ENCODE measurements around the gene ST8SIA4.

Gene ST8SIA4

DNA sequence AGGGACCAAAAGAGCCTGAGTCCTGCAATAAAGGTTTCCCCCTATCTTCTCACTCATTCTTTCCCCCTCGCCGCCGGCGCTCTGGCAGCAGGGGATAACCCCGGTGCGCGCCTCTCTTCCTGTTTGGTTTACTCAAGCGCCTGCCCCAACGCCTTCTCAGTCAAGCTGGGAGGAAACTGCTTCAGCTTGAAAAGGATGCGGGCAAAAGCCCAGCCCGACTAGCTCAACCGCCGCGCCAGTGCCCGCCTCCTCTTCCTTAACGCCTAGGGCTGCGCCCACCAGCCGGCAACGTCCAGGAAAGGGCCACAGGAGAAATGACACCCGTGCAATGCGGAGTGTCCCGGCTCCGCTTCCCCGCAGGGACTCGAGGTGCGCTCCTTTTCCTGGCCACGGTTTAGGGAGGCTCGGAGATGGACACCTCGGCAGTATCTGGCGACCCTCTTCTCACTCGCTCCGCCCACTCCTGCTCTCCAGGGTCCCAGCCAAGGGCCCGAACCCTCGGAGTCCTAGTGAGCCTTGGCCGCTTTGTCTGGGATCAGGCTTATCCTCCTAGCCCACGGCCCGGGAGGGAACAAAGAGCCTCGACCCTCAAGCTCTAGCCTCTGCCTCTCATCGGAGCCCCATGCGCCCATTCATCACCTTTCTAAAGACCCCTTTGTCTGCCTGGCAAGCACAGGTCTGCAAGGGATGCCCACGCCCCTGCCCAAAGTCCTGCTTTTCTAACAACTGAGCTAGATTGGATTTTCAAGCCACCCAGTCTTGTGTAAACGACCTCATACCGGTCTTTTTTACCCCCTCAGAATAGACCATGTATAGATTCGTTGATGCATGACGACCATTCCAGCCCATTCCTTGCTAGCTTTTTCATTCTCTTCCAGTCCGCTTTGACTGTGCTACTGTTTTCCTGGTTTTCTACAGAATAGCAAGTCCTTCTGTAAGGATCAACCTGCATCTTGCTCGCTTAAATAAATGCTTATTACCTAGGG, 2.0 kb downstream of the ST8SIA4 start:
- peaks cover 3% of the 10 kb centered on the region for H3K79me1 ChIP-seq (ENCODE audit: low read length)
- peak; percentile 91 to 92 for DNase-seq
- peak overlapping the region; percentile 66 for H3K4me3 ChIP-seq (ENCODE audit: low read depth, low read length)
- peak overlapping the region; percentile 52 for H3K18ac ChIP-seq (ENCODE audit: low read length)
- H3K4ac ChIP-seq (ENCODE audit: low read depth, low read length) = no peak overlapping the region
- H3K27me3 ChIP-seq (ENCODE audit: insufficient read depth, low read length) = peaks cover 8% of the 10 kb centered on the region
- H3K36me3 ChIP-seq (ENCODE audit: control insufficient read depth in 1 of 2, insufficient read depth in 2 of 2, low read length in 2 of 2) = no peaks in the 10 kb centered on the region
- no peak overlapping the region for H3K23ac ChIP-seq (ENCODE audit: low read length)
- no peaks in the 10 kb centered on the region for H3K79me2 ChIP-seq (ENCODE audit: control insufficient read depth, insufficient read depth, low read length, poor library complexity)
- H2BK12ac ChIP-seq (ENCODE audit: low read length) = no peak overlapping the region
- H3K27ac ChIP-seq (ENCODE audit: low read depth, low read length) = no peak overlapping the region
- H3K9ac ChIP-seq (ENCODE audit: low read length) = no peak overlapping the region
- H2BK5ac ChIP-seq (ENCODE audit: low read depth, low read length, poor library complexity) = no peak overlapping the region
- H2BK120ac ChIP-seq (ENCODE audit: insufficient read depth, low read length, poor library complexity) = peak overlapping the region; percentile 25
- no peak overlapping the region for H4K91ac ChIP-seq (ENCODE audit: low read depth, low read length)
- H3K9me3 ChIP-seq (ENCODE audit: insufficient read depth, low read depth, low read length) = peaks cover 3% of the 10 kb centered on the region
- no CpG with 5 or more reads among the region's 47 CpGs for WGBS (ENCODE audit: extremely low coverage, insufficient coverage, insufficient read length)
- H2AK5ac ChIP-seq (ENCODE audit: low read length) = no peak overlapping the region
- H4K12ac ChIP-seq (ENCODE audit: low read depth, low read length) = peak overlapping the region; percentile 49
- H3K14ac ChIP-seq (ENCODE audit: low read length) = peak overlapping the region; percentile 49
- peak overlapping the region; percentile 26 for H2AFZ ChIP-seq (ENCODE audit: insufficient read depth, low read length, poor library complexity)
- H3K4me2 ChIP-seq (ENCODE audit: low read length) = peak overlapping the region; percentile 94
- peaks cover 5 to 8% of the 10 kb centered on the region in 2 experiments for H3K4me1 ChIP-seq (ENCODE audit: control insufficient read depth in 1 of 2, insufficient read depth in 2 of 2, low read length in 2 of 2)
- peak overlapping the region; percentile 34 for H4K8ac ChIP-seq (ENCODE audit: low read depth, low read length)

DNA sequence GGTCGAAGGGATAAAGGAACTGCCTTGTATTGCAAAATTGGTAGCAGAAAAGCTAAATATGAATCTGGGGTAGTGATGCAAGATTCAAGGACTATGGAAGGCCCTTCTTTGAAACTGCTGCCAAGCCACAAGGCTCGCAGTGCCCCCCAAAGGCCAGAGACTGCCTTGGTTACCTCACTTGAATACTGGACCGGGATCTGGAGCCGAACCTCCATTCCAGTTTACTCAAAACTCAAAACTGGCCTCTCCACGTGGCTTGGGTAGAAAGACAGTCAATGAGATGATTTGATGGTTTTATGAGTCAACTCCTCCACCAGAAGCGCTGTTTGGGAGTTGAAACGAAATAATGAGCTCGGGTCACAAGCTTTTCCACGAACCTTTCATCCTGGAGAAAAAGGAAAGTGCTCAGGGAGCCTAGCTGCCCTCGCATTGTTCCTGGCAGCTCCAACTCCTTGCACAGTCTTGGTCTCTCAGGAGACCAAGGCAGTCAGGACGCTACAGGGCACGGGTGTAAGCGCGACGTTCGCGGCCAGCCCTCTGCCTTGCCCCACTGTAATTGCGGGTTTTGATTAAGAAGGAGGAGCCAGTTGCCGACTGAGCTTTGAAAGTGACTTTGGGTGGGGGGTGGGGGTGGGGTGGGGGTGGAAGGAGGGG, 2.8 kb downstream of the ST8SIA4 start:
- peaks cover 3% of the 10 kb centered on the region for H3K9me3 ChIP-seq (ENCODE audit: insufficient read depth, low read depth, low read length)
- H3K27me3 ChIP-seq (ENCODE audit: insufficient read depth, low read length) = peaks cover 8% of the 10 kb centered on the region
- WGBS (ENCODE audit: extremely low coverage, insufficient coverage, insufficient read length) = no CpG with 5 or more reads among the region's 19 CpGs
- H3K4me3 ChIP-seq (ENCODE audit: low read depth, low read length) = peak overlapping the region; percentile 59
- peaks cover 3% of the 10 kb centered on the region for H3K79me1 ChIP-seq (ENCODE audit: low read length)
- H4K91ac ChIP-seq (ENCODE audit: low read depth, low read length) = no peak overlapping the region
- no peaks in the 10 kb centered on the region for H3K79me2 ChIP-seq (ENCODE audit: control insufficient read depth, insufficient read depth, low read length, poor library complexity)
- H3K18ac ChIP-seq (ENCODE audit: low read length) = no peak overlapping the region
- no peak overlapping the region for H3K23ac ChIP-seq (ENCODE audit: low read length)
- DNase-seq = peak; percentile 42 to 68
- H3K36me3 ChIP-seq (ENCODE audit: control insufficient read depth in 1 of 2, insufficient read depth in 2 of 2, low read length in 2 of 2) = no peaks in the 10 kb centered on the region
- no peak overlapping the region for H2AK5ac ChIP-seq (ENCODE audit: low read length)
- no peak overlapping the region for H2BK5ac ChIP-seq (ENCODE audit: low read depth, low read length, poor library complexity)
- H2BK120ac ChIP-seq (ENCODE audit: insufficient read depth, low read length, poor library complexity) = no peak overlapping the region
- no peak overlapping the region for H3K14ac ChIP-seq (ENCODE audit: low read length)
- no peak overlapping the region for H3K4ac ChIP-seq (ENCODE audit: low read depth, low read length)
- peak overlapping the region; percentile 94 for H3K4me2 ChIP-seq (ENCODE audit: low read length)
- peaks cover 5 to 8% of the 10 kb centered on the region in 2 experiments for H3K4me1 ChIP-seq (ENCODE audit: control insufficient read depth in 1 of 2, insufficient read depth in 2 of 2, low read length in 2 of 2)
- H3K27ac ChIP-seq (ENCODE audit: low read depth, low read length) = no peak overlapping the region
- peak overlapping the region; percentile 15 for H4K8ac ChIP-seq (ENCODE audit: low read depth, low read length)
- H3K9ac ChIP-seq (ENCODE audit: low read length) = no peak overlapping the region
- H4K12ac ChIP-seq (ENCODE audit: low read depth, low read length) = no peak overlapping the region
- no peak overlapping the region for H2BK12ac ChIP-seq (ENCODE audit: low read length)
- H2AFZ ChIP-seq (ENCODE audit: insufficient read depth, low read length, poor library complexity) = peak overlapping the region; percentile 66

- no peak overlapping the region for H3K9ac ChIP-seq (ENCODE audit: low read length)
- H3K9me3 ChIP-seq (ENCODE audit: insufficient read depth, low read depth, low read length) = peaks cover 3% of the 10 kb centered on the region
- H3K4ac ChIP-seq (ENCODE audit: low read depth, low read length) = no peak overlapping the region
- H3K14ac ChIP-seq (ENCODE audit: low read length) = no peak overlapping the region
- H3K4me1 ChIP-seq (ENCODE audit: control insufficient read depth in 1 of 2, insufficient read depth in 2 of 2, low read length in 2 of 2) = peaks cover 5 to 8% of the 10 kb centered on the region in 2 experiments
- peaks cover 3% of the 10 kb centered on the region for H3K79me1 ChIP-seq (ENCODE audit: low read length)
- no peak overlapping the region for H4K12ac ChIP-seq (ENCODE audit: low read depth, low read length)
- no peak overlapping the region for H3K4me3 ChIP-seq (ENCODE audit: low read depth, low read length)
- no peak overlapping the region for H3K23ac ChIP-seq (ENCODE audit: low read length)
- peaks cover 8% of the 10 kb centered on the region for H3K27me3 ChIP-seq (ENCODE audit: insufficient read depth, low read length)
- H4K91ac ChIP-seq (ENCODE audit: low read depth, low read length) = no peak overlapping the region
- H2AFZ ChIP-seq (ENCODE audit: insufficient read depth, low read length, poor library complexity) = no peak overlapping the region
- H3K4me2 ChIP-seq (ENCODE audit: low read length) = no peak overlapping the region
- no peak overlapping the region for H3K18ac ChIP-seq (ENCODE audit: low read length)
- no peaks in the 10 kb centered on the region for H3K36me3 ChIP-seq (ENCODE audit: control insufficient read depth in 1 of 2, insufficient read depth in 2 of 2, low read length in 2 of 2)
- no peaks in the 10 kb centered on the region for H3K79me2 ChIP-seq (ENCODE audit: control insufficient read depth, insufficient read depth, low read length, poor library complexity)
- WGBS (ENCODE audit: extremely low coverage, insufficient coverage, insufficient read length) = no CpG with 5 or more reads among the region's 2 CpGs
- H3K27ac ChIP-seq (ENCODE audit: low read depth, low read length) = no peak overlapping the region
- no peak overlapping the region for H2BK12ac ChIP-seq (ENCODE audit: low read length)
- H2AK5ac ChIP-seq (ENCODE audit: low read length) = no peak overlapping the region
- H2BK120ac ChIP-seq (ENCODE audit: insufficient read depth, low read length, poor library complexity) = no peak overlapping the region
- H4K8ac ChIP-seq (ENCODE audit: low read depth, low read length) = no peak overlapping the region
- no peak for DNase-seq
- H2BK5ac ChIP-seq (ENCODE audit: low read depth, low read length, poor library complexity) = no peak overlapping the region
These were observed 3.4 kb downstream of the ST8SIA4 start for GRCh38 chr5:100899675-100900074.

DNA sequence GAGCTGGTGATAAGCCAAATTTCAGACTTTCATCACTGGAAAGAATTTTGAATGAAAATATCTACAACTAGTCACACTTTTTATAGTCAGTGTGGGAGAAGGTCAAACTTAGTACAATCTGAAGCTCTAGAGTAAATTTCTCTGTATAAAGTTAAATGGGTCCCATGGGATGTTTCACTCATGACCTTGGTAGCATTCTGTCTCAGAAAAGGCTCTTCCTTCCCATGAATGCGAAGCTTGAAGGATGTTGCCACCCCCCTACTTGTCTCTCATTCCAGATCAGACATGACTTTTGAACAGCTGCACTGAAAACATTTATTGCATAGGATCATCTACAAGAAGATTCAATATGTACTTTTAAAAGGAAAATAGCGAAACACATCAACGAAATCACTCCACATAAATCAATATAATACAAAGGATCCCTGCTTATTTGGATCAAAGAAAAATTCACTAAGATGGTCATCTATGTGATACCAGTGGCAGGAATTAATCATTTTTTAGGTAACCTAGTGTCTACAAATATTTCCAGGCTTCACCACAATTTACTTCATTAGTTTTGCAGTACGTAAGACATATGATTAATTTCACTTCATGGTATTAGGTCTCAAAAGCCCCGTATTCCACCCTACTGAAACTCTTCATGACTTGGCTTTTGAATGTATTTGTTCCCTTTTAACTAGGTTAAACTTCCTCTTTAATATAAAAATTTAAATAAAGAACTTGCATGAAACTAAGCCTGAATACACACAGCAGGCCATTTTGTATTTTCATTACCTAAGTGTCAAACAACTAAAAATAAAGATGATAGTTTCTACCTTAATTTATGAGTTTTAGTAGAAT, 4.4 kb downstream of the ST8SIA4 start:
- peak in 1 of 2 donors; percentile 25 for DNase-seq
- no peak overlapping the region for H3K27ac ChIP-seq (ENCODE audit: low read depth, low read length)
- no peak overlapping the region for H4K8ac ChIP-seq (ENCODE audit: low read depth, low read length)
- peaks cover 8% of the 10 kb centered on the region for H3K27me3 ChIP-seq (ENCODE audit: insufficient read depth, low read length)
- no peaks in the 10 kb centered on the region for H3K9me3 ChIP-seq (ENCODE audit: insufficient read depth, low read depth, low read length)
- no peak overlapping the region for H3K14ac ChIP-seq (ENCODE audit: low read length)
- no peak overlapping the region for H2AFZ ChIP-seq (ENCODE audit: insufficient read depth, low read length, poor library complexity)
- WGBS (ENCODE audit: extremely low coverage, insufficient coverage, insufficient read length) = no CpG with 5 or more reads among the region's 5 CpGs
- no peak overlapping the region for H3K4me2 ChIP-seq (ENCODE audit: low read length)
- no peak overlapping the region for H3K18ac ChIP-seq (ENCODE audit: low read length)
- H4K91ac ChIP-seq (ENCODE audit: low read depth, low read length) = no peak overlapping the region
- no peaks in the 10 kb centered on the region for H3K79me2 ChIP-seq (ENCODE audit: control insufficient read depth, insufficient read depth, low read length, poor library complexity)
- no peak overlapping the region for H2BK120ac ChIP-seq (ENCODE audit: insufficient read depth, low read length, poor library complexity)
- no peaks in the 10 kb centered on the region for H3K36me3 ChIP-seq (ENCODE audit: control insufficient read depth in 1 of 2, insufficient read depth in 2 of 2, low read length in 2 of 2)
- no peak overlapping the region for H2BK12ac ChIP-seq (ENCODE audit: low read length)
- H2BK5ac ChIP-seq (ENCODE audit: low read depth, low read length, poor library complexity) = no peak overlapping the region
- H4K12ac ChIP-seq (ENCODE audit: low read depth, low read length) = no peak overlapping the region
- no peak overlapping the region for H3K9ac ChIP-seq (ENCODE audit: low read length)
- H3K4me3 ChIP-seq (ENCODE audit: low read depth, low read length) = no peak overlapping the region
- H3K23ac ChIP-seq (ENCODE audit: low read length) = no peak overlapping the region
- no peak overlapping the region for H2AK5ac ChIP-seq (ENCODE audit: low read length)
- H3K79me1 ChIP-seq (ENCODE audit: low read length) = peaks cover 3% of the 10 kb centered on the region
- H3K4me1 ChIP-seq (ENCODE audit: control insufficient read depth in 1 of 2, insufficient read depth in 2 of 2, low read length in 2 of 2) = peaks cover 5 to 8% of the 10 kb centered on the region in 2 experiments
- H3K4ac ChIP-seq (ENCODE audit: low read depth, low read length) = no peak overlapping the region

Measured in trophoblast cell (in vitro differentiated cells and primary cell).